SK-N-MC (cell line): ENCODE data around the gene CBX5.

Experiments
- EZH2 ChIP-seq: fragments of 200-600 bp; sonication (generic); IDR thresholded peaks from one replicate; pipeline ENCODE4 v1.6.1; 2017; ENCODE audit warnings: antibody characterized with exemption
- FOXP2 ChIP-seq: optimal IDR thresholded peaks from 2 replicates; pipeline ENCODE3; 2011; ENCODE audit warnings: mild to moderate bottlenecking, moderate library complexity; ENCODE audit not compliant: insufficient read depth; ENCODE audit errors: extremely low read length, control extremely low read depth
- POLR2AphosphoS5 ChIP-seq: IDR thresholded peaks from 2 replicates; pipeline ENCODE4 v1.6.1; 2012; ENCODE audit warnings: mild to moderate bottlenecking, low read depth, low read length, borderline replicate concordance

- TF ChIP-seq EZH2 (no peak), POLR2AphosphoS5 (no peak), FOXP2 (no peak)
These were observed 50.2 kb downstream of the CBX5 start for GRCh38 chr12:54229624-54230212.
